Measurements from ENCODE around the gene RBM20. TPM values are rescaled to one million over a fixed set of nuclear protein-coding genes. Genes with fewer than 3 reads are reported as not detected.
A peak's percentile ranks its signal among the peaks of the same experiment; 100 is the strongest.

Gene RBM20
- total RNA-seq, 1 donor from 2014 or later: 0.32 TPM

- Histone ChIP-seq H3K4me3 (no peak overlapping the region), H3K27ac (no peak overlapping the region), H3K4me1 (no peaks in the 10 kb centered on the region), H3K9me3 (ENCODE audit: low read depth) (no peaks in the 10 kb centered on the region), H3K27me3 (no peaks in the 10 kb centered on the region), H3K79me2 (ENCODE audit: low read depth) (no peaks in the 10 kb centered on the region), H3K4me2 (no peak overlapping the region), H2AFZ (replicated peaks) (no peak overlapping the region), H3K36me3 (no peaks in the 10 kb centered on the region), H3K9ac (no peak overlapping the region), H3F3A (ENCODE audit: low read depth) (no peaks in the 10 kb centered on the region), H4K20me1 (ENCODE audit: low read depth) (no peaks in the 10 kb centered on the region)
- Mint-ChIP-seq H3K4me3 (no peak overlapping the region), H3K27me3 (ENCODE audit: insufficient read depth, low read depth) (peaks cover 5% of the 10 kb centered on the region), H3K36me3 (no peaks in the 10 kb centered on the region), H3K9me3 (no peaks in the 10 kb centered on the region), H3K4me1 (peaks cover 9% of the 10 kb centered on the region), H3K27ac (no peak overlapping the region)
- no peak for TF ChIP-seq EZH2 (IDR thresholded peaks at IDR 0.05)
- TF ChIP-seq EZH2phosphoT487 (IDR thresholded peaks at IDR 0.05): no peak
- TF ChIP-seq CTCF (IDR thresholded peaks at IDR 0.05): no peak
- DNase-seq (ENCODE audit: low spot score): no peak
Measured at GRCh38 chr10:110810625-110811024, 166.5 kb downstream of the RBM20 start.

- Mint-ChIP-seq H3K4me3 (no peak overlapping the region), H3K36me3 (no peaks in the 10 kb centered on the region), H3K9me3 (no peaks in the 10 kb centered on the region), H3K27me3 (ENCODE audit: insufficient read depth, low read depth) (peaks cover 7% of the 10 kb centered on the region), H3K4me1 (peaks cover 9% of the 10 kb centered on the region), H3K27ac (no peak overlapping the region)
- Histone ChIP-seq H3K9ac (no peak overlapping the region), H3K4me2 (no peak overlapping the region), H3K4me3 (no peak overlapping the region), H3K27me3 (no peaks in the 10 kb centered on the region), H3K27ac (no peak overlapping the region), H2AFZ (replicated peaks) (peak overlapping the region; percentile 26), H3F3A (ENCODE audit: low read depth) (no peaks in the 10 kb centered on the region), H3K9me3 (ENCODE audit: low read depth) (no peaks in the 10 kb centered on the region), H3K79me2 (ENCODE audit: low read depth) (no peaks in the 10 kb centered on the region), H3K36me3 (no peaks in the 10 kb centered on the region), H3K4me1 (no peaks in the 10 kb centered on the region), H4K20me1 (ENCODE audit: low read depth) (no peaks in the 10 kb centered on the region)
- no peak for DNase-seq (ENCODE audit: low spot score)
- TF ChIP-seq EZH2phosphoT487 (IDR thresholded peaks at IDR 0.05): no peak
- no peak for TF ChIP-seq CTCF (IDR thresholded peaks at IDR 0.05)
- no peak for TF ChIP-seq EZH2 (IDR thresholded peaks at IDR 0.05)
Measured at GRCh38 chr10:110811791-110812581, 167.8 kb downstream of the RBM20 start.

GRCh38 chr10:110812583-110812982 lies 168.4 kb downstream of the RBM20 start:
- H3K27ac Mint-ChIP-seq: peak overlapping the region; percentile 18
- H3K27me3 ChIP-seq: no peaks in the 10 kb centered on the region
- H3K4me1 Mint-ChIP-seq: peaks cover 12% of the 10 kb centered on the region
- H3K79me2 ChIP-seq (ENCODE audit: low read depth): no peaks in the 10 kb centered on the region
- no peak for TF ChIP-seq EZH2phosphoT487 (IDR thresholded peaks at IDR 0.05)
- TF ChIP-seq EZH2 (IDR thresholded peaks at IDR 0.05): no peak
- TF ChIP-seq CTCF (IDR thresholded peaks at IDR 0.05): no peak
- H3K9me3 Mint-ChIP-seq: no peaks in the 10 kb centered on the region
- H3K4me3 ChIP-seq: no peak overlapping the region
- H3K9ac ChIP-seq: no peak overlapping the region
- no peaks in the 10 kb centered on the region for H4K20me1 ChIP-seq (ENCODE audit: low read depth)
- no peaks in the 10 kb centered on the region for H3K36me3 Mint-ChIP-seq
- peaks cover 8% of the 10 kb centered on the region for H3K27me3 Mint-ChIP-seq (ENCODE audit: insufficient read depth, low read depth)
- H3K4me1 ChIP-seq: no peaks in the 10 kb centered on the region
- no peak overlapping the region for H3K27ac ChIP-seq
- H3K36me3 ChIP-seq: no peaks in the 10 kb centered on the region
- no peak for DNase-seq (ENCODE audit: low spot score)
- H3K9me3 ChIP-seq (ENCODE audit: low read depth): no peaks in the 10 kb centered on the region
- no peak overlapping the region for H3K4me3 Mint-ChIP-seq
- no peak overlapping the region for H3K4me2 ChIP-seq
- no peak overlapping the region for H2AFZ ChIP-seq (replicated peaks)
- H3F3A ChIP-seq (ENCODE audit: low read depth): no peaks in the 10 kb centered on the region

Data from neural progenitor cell (in vitro differentiated cells).